Muscle of leg (tissue), 11 donors: ENCODE measurements around the gene TXNDC17. TPM values are rescaled to one million over a fixed set of nuclear protein-coding genes. Genes with fewer than 3 reads are reported as not detected.

Experiments used
- DNase-seq: peaks from one replicate; pipeline ENCODE4 v3.0.0; 2013
- H3K27ac ChIP-seq: one replicate; pipeline ENCODE4 v1.5.1; 2013; ENCODE audit warnings: mild to moderate bottlenecking, low read length, control low read depth
- H3K27me3 ChIP-seq: one replicate; pipeline ENCODE4 v1.6.1; 2013; ENCODE audit warnings: low read length; ENCODE audit not compliant: control insufficient read depth, insufficient read depth
- H3K36me3 ChIP-seq: one replicate; pipeline ENCODE4 v1.6.1; 2013; ENCODE audit warnings: low read length; ENCODE audit not compliant: control insufficient read depth, insufficient read depth
- H3K4me1 ChIP-seq: one replicate; pipeline ENCODE4 v1.6.1; 2013; ENCODE audit warnings: low read length; ENCODE audit not compliant: control insufficient read depth, insufficient read depth
- H3K4me3 ChIP-seq: one replicate; pipeline ENCODE4 v1.5.1; 2013; ENCODE audit warnings: low read length, control low read depth
- H3K9me3 ChIP-seq: replicated peaks from 2 replicates; pipeline ENCODE4 v1.6.1; 2013; ENCODE audit warnings: low read depth, low read length; ENCODE audit not compliant: control insufficient read depth
- WGBS: methylation state at CpG from one replicate; pipeline ENCODE4 v1.1.5; 2013; ENCODE audit warnings: missing lambda C conversion rate; ENCODE audit not compliant: insufficient coverage; 5-methylcytosine and 5-hydroxymethylcytosine counted together
- polyA plus RNA-seq, 8 donors: library from polyadenylated mRNA; unstranded; fragments of 120-200 nt; gene quantifications; one replicate each; pipeline versions ENCODE4 v1.2.1 to v1.2.3, GENCODE V29; 2013; ENCODE audit warnings: inconsistent platforms in 1 of 8, low replicate concordance in 1 of 8; ENCODE audit not compliant: insufficient read length in 8 of 8, insufficient read depth in 1 of 8
- total RNA-seq: library from RNA; stranded (reverse); fragments of 120-200 nt; gene quantifications from one replicate; pipeline ENCODE4 v1.2.4, GENCODE V29; 2013

Gene TXNDC17
- total and polyA plus RNA-seq, 9 donors: 51.7 to 72.0 (median 65.7) TPM

DNA sequence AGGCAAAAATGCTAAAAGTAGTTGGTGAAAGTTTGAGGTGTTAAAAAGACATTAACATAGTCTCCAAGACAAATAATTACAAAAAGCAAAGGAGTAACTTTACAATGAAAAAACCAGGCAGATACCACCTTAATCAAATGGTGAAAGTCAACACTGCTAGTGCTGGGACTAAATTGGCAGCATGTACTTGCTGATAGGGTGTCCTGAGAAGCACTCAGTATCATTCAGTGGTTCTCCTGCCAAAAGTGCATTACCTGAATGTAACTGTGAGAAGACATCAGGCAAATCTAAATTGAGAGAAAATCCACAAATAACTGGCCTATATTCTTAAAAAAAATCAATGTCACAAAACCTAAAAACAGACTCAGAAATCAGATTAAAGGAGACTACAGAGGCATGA, 8.3 kb upstream of the TXNDC17 start:
- no peak for DNase-seq
- peaks cover 32% of the 10 kb centered on the region for H3K36me3 ChIP-seq
- no peaks in the 10 kb centered on the region for H3K9me3 ChIP-seq
- H3K27me3 ChIP-seq: no peaks in the 10 kb centered on the region
- no peaks in the 10 kb centered on the region for H3K4me1 ChIP-seq
- H3K4me3 ChIP-seq: no peak overlapping the region
- no peak overlapping the region for H3K27ac ChIP-seq

- no peak for DNase-seq
- Histone ChIP-seq H3K9me3 (no peaks in the 10 kb centered on the region), H3K4me3 (no peak overlapping the region), H3K27ac (no peak overlapping the region), H3K27me3 (no peaks in the 10 kb centered on the region), H3K36me3 (peaks cover 25% of the 10 kb centered on the region), H3K4me1 (no peaks in the 10 kb centered on the region)
- WGBS: 100% methylated on average over 1 of the region's 3 CpGs
Measured at GRCh38 chr17:6633263-6633662, 7.6 kb upstream of the TXNDC17 start.

GRCh38 chr17:6636105-6636504, 4.8 kb upstream of the TXNDC17 start:
- Histone ChIP-seq H3K9me3 (no peaks in the 10 kb centered on the region), H3K27ac (no peak overlapping the region), H3K4me1 (peaks cover 13% of the 10 kb centered on the region), H3K4me3 (no peak overlapping the region), H3K36me3 (peaks cover 23% of the 10 kb centered on the region), H3K27me3 (no peaks in the 10 kb centered on the region)
- no peak for DNase-seq
- 65% methylated on average over 2 of the region's 2 CpGs for WGBS

DNA sequence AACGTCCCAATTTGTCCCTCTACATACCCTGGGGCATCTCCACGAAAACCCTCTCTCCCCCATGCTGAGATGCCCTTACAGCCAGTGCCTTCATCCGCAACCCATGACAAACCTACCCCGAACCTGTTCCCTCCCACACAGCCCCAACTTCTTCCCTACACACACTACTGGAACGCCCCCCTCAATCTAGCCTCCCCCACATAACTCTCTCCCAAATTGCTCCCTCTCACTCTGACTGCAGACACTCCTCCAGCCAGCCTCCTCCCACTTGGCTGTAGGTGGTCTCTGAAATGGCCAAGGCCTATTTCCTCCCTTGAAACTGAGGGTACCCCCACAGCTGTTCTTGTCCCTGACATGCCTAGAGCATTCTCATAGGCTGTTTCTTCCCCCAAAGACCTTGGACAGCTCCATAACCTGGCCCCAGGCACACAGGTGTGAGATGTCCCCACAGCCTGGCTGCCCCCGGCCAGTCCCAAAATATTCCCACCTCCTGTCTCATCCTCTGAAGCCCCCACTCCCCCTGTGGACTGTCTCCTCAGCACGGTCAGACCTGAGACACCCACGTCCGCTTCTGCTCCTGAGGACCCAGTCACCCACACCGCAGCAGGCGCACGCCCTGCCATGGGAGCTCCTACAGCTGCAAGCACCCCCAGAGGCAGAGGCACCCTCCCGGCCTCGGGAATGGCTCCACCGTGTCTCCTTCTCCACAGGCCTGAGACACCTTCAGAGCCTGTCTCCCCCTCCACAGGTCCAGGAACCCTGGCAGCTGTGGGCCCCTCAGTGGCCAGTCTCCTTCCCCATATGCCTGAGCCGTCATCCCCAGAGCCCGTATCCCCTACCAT, 4.0 kb upstream of the TXNDC17 start:
- Histone ChIP-seq H3K4me3 (no peak overlapping the region), H3K27me3 (no peaks in the 10 kb centered on the region)
- DNase-seq: no peak

GRCh38 chr17:6637458-6637840, 3.4 kb upstream of the TXNDC17 start:
- 91% methylated on average over 6 of the region's 6 CpGs for WGBS
- H3K9me3 ChIP-seq: no peaks in the 10 kb centered on the region
- no peak for DNase-seq
- no peak overlapping the region for H3K27ac ChIP-seq
- no peaks in the 10 kb centered on the region for H3K27me3 ChIP-seq
- H3K36me3 ChIP-seq: peaks cover 14% of the 10 kb centered on the region
- H3K4me1 ChIP-seq: peaks cover 19% of the 10 kb centered on the region
- H3K4me3 ChIP-seq: no peak overlapping the region

More for the DNA sequence above, 4.0 kb upstream of the TXNDC17 start:
- 85% methylated on average over 17 of the region's 17 CpGs for WGBS
- peaks cover 18% of the 10 kb centered on the region for H3K36me3 ChIP-seq
- H3K9me3 ChIP-seq: no peaks in the 10 kb centered on the region
- no peak overlapping the region for H3K27ac ChIP-seq
- H3K4me1 ChIP-seq: peaks cover 19% of the 10 kb centered on the region

GRCh38 chr17:6638046-6638908, 2.6 kb upstream of the TXNDC17 start:
- H3K9me3 ChIP-seq: no peaks in the 10 kb centered on the region
- DNase-seq: no peak
- WGBS: 78% methylated on average over 24 of the region's 24 CpGs
- H3K27me3 ChIP-seq: no peaks in the 10 kb centered on the region
- no peak overlapping the region for H3K4me3 ChIP-seq
- no peak overlapping the region for H3K27ac ChIP-seq
- peaks cover 19% of the 10 kb centered on the region for H3K4me1 ChIP-seq
- H3K36me3 ChIP-seq: peaks cover 9% of the 10 kb centered on the region

- Histone ChIP-seq H3K27ac (no peak overlapping the region), H3K4me3 (peak overlapping the region; percentile 64), H3K9me3 (no peaks in the 10 kb centered on the region), H3K36me3 (peaks cover 9% of the 10 kb centered on the region), H3K4me1 (peaks cover 19% of the 10 kb centered on the region), H3K27me3 (no peaks in the 10 kb centered on the region)
- no peak for DNase-seq
- WGBS: 40% methylated on average over 14 of the region's 15 CpGs
Measured at GRCh38 chr17:6639014-6639585, 1.8 kb upstream of the TXNDC17 start.

- Histone ChIP-seq H3K9me3 (no peaks in the 10 kb centered on the region), H3K4me1 (peaks cover 19% of the 10 kb centered on the region), H3K4me3 (peak overlapping the region; percentile 64), H3K27me3 (no peaks in the 10 kb centered on the region), H3K36me3 (peaks cover 9% of the 10 kb centered on the region), H3K27ac (peak overlapping the region; percentile 71)
- 0% methylated on average over 62 of the region's 67 CpGs for WGBS
- no peak for DNase-seq
Measured at GRCh38 chr17:6639586-6640535, 999 bp upstream of the TXNDC17 start.

DNA sequence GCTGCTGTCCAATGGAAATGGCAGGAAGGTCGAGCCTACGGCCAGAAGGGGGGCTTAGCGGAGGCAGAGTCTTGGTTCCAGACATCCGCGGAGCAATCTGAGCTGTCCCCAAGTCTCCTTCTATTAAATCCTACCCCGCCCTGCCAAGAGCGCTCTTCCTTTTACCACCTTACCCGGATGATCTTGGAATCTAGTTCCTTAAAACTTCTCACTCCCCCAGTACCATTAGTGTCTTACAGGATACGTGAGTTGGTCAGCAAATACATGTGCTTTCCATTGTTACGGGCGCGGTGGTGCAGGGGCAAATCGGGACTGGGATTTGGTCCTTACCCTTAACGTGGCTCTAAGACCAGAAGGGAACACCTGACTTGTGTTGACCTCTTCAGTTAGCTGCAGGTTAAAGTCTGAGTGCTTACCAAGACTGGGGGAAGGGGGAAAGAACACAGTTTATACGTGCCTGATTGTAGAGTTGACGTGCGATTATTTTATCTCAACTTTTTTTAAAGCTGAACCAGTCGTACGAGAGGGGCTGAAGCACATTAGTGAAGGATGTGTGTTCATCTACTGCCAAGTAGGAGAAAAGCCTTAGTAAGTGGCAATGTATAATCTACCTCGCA, 495 bp downstream of the TXNDC17 start:
- Histone ChIP-seq H3K4me1 (peaks cover 19% of the 10 kb centered on the region), H3K9me3 (no peaks in the 10 kb centered on the region), H3K27me3 (no peaks in the 10 kb centered on the region), H3K27ac (peak overlapping the region; percentile 71), H3K4me3 (peak overlapping the region; percentile 64), H3K36me3 (peaks cover 12% of the 10 kb centered on the region)
- under 1% methylated on average over 15 of the region's 20 CpGs for whole genome bisulfite sequencing
- DNase-seq: no peak
